HG02884 (cell line): ENCODE measurements around the gene BRME1.
"Not testable (repeated sequence)": the region's sequence is repeated elsewhere in the genome, so short reads cannot be mapped to it uniquely, and the experiment has no call there.

Source experiments
- ATAC-seq: cut with Tn5 transposase; IDR thresholded peaks from one replicate; pipeline ENCODE4 v1.9.1; 2021; ENCODE audit warnings: mild to moderate bottlenecking, moderate library complexity; ENCODE audit not compliant: unreplicated experiment

BRME1 gene

GRCh38 chr19:13868663-13869062 is 37.3 kb downstream of the BRME1 start:
- ATAC-seq, result no peak

DNA sequence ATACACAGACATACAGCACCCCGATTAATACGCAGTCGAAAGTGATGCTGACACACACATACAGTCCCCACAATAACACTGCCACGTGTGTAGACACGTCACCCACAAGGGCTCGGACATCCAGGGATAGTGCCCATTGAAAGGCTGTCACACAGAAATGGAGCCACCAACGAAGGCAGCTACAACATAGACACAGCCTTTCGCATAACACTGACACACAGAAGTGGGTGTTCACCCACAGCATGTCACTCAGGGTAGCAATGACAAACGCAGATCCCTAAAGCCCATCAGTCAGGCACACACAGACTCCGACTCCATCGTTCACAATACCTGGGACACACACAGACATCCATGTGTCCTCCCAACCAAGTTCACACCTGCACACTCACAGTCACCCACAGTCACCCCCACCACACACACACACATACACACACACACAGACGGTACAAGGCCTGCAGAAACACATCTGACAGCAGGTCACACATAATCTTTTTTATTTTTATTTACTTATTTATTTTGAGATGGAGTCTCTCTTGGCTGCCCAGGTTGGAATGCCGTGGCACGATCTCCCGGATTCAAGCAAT is 39.4 kb downstream of the BRME1 start:
- ATAC-seq, result no peak

DNA sequence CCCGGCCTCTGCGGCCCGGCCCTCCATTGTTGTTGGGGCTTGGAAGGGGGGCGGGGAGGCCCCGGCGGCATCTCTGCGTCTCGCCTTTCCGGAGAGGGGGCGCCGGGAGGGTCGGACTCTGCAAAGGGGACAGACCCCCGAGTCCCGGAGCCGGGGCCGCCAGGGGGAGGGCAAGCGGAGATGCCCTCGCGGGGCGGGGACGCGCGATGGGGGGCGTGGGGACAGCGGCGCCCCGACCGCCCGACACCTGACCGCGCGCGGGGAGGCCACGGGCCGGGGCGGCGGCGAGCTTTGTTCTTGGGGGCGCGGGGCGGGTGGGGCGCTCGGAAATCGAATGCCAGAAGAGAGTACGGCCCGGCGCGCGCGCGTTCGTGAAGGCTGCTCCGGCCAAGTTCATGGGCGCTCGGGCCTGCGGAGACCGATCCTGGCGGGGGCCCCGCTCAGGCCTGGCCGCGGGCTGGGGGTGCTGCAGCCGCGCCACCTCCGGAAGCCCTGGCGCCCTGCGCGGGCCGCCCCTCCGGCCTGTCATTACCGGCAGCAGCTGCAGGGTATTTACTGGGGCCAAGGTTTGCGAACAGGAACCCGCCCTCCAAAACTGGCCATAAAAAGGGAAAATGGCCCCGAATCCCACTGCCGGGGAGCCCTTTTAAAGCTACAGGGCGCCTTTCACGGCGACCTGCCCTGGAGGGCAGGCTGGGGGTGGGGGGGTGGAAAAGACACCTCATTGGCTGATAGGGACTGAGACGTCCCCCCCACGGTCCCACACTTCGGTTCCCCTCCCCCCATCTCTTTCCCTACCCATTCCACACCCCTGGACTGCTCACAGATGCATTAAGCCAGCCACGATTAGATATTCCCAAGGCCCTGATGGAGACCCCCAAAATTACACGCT is 40.1 kb downstream of the BRME1 start:
- no peak for ATAC-seq

DNA sequence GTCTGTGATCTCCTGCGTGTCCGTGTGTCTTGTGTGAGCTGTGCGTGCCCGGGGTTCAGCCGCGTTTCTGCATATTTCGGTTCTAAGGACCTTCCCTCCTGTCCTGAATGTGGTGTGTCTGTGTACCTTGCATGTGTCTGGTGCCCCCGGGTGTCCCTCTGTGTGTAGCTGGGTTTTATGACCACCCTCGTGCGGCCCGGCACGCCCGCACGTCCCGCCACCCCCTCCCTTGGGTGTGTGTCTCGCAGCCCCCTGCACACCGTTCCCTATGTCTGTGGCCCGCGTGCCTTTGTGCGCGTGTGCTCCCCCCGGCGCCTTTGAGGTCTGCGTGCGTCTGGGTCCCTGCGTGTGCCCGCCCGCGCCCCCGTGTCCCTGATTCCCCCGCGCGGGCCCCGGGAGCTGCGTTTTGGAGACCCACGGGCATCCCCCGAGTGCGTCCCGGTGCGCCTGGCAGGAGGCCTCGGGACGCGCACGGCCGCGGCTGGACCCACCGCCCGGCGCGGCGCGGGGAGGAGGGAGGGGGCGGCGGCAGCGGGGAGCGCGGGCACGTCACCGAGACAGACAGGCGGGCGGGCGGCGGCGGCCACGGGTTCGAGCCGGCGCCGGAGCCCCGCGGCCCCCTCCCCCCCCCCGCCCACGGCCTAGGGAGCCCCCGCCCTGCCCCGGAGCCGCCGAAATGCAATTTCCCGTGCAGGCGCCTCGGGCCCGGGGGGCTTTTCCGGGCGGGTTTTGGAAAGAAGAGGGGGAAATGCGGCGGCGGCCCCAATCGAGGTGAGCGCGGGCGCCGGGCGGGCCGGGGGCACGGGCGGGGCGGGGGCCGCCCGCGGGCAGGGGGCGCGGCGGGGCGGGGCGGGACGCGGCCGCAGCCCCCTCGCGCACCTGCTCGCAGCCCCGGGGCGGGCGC is 41.0 kb downstream of the BRME1 start:
- no peak for ATAC-seq

- ATAC-seq, result no peak
These were observed 41.8 kb downstream of the BRME1 start for GRCh38 chr19:13864046-13864666.

DNA sequence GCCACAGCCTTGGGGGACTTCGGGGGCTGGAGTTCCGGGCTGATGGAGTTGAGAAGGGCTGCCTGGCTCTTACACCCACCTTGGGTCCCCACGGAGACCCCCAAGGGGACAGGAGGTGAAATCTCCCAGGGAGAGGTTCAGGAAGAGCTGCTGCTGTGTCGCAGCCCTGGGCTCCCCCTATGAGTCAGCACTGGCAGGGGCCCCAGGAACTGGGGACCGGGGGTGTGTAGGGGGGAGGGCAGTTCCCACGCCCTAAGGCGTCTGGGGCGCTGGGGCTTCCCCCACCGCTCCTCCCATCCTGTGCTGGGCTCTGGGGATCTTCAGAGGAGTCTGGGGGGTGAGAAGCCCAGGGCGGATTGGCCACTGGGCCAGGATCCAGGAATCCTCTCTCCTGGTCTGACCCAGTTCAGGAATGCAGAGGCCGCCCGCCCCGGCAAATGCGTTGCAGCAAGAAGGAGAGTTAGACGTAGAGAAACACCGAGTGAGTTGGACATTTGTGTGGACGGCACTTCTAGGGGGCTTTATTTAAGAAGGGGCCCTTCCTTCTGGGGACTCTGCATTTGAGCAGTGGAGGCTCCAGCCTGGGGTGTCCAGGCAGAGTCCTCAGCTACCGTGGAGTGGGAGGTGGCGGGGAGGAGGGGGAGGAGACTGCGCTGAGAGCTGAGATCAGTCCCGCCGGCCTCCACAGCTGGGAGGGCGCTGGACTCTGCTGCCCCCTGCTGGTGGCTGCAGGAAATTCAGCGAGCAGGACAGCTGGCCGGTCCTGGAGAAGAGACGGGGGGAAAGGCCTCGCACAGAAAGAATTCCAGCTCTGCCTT is 44.0 kb downstream of the BRME1 start:
- peak; percentile 64 for ATAC-seq

- peak; percentile 24 for ATAC-seq
These were observed 44.6 kb downstream of the BRME1 start for GRCh38 chr19:13861392-13861713.

GRCh38 chr19:13860679-13861391 is 45.1 kb downstream of the BRME1 start:
- no peak for ATAC-seq

GRCh38 chr19:13859361-13859880 is 46.5 kb downstream of the BRME1 start:
- ATAC-seq, result no peak

DNA sequence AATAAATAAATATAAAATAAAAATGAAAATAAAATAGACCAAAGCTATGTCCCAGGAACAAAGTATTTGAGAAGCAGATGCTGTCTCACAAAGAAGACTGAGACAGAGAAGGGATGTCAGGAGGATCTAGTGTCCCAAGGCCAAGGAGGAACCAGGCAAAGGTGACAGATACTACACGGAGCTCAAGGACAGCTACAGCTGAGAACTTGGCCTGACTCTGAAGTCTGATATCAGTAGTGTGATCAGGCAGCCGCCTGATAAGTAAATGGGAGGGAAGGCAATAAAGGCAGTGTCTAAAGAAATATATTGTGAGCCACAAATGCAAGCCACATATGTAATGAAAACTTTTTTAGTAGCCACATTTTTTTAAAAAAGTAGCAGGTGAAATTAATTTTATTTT is 49.4 kb downstream of the BRME1 start:
- no peak for ATAC-seq

- ATAC-seq, result not testable (repeated sequence)
These were observed 53.7 kb downstream of the BRME1 start for GRCh38 chr19:13852171-13852707.

DNA sequence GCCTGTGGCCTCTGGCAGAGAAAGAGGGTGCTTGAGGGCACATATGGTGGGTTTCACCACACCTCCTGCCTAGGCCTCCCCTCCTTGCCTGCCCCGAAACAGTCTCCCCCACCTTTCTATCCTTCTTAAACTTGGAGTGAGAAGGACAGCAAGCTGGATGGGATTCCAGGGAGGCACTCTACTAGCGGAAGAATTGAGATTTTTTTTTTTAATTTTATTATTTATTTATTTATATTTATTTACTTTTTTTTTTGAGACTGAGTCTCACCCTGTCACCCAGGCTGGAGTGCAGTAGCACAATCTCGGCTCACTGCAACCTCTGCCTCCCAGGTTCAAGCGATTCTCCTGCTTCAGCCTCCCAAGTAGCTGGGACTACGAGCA is 54.2 kb downstream of the BRME1 start:
- not testable (repeated sequence) for ATAC-seq

DNA sequence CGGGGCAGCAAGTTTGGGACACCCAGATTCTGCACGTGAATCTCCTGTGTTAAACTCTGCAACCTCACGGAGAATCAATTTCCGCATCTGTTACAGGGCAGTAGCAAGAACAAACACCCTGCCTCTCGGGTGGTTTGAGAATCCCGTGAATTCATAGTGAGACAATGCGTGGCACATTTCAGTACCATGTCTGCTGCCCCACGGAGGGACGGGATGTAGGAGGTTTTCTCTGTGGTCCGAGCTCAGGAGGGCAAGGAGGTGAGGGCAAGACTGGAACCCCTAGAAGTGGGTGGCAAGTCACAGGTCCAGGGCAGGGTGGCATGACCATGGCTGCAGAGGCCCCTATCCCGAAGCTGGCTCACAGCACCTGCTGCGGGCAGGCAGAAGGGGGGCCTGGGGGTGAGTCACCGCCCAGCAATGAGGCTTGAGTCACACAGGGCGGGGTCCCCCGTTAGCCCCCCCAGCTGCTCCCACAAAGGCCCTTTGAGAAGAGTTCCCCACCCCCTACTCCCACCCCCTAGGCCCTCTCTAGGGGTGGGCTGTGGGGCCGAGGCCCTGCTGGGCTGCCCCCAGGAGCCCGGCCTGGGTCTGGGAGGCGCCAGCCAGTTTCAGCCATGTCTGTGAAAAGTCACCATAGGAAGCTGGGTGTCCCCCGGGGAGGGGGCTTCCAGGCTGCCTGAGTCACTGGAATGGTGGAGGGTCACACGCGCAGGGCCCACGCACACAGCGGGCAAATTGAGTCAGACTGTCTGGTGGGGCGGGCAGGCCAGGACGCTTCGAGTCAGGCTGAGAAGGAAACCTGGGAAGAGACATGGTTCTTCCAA is 54.8 kb downstream of the BRME1 start:
- no peak for ATAC-seq

- ATAC-seq, result no peak
These were observed 55.7 kb downstream of the BRME1 start for GRCh38 chr19:13849991-13850909.

DNA sequence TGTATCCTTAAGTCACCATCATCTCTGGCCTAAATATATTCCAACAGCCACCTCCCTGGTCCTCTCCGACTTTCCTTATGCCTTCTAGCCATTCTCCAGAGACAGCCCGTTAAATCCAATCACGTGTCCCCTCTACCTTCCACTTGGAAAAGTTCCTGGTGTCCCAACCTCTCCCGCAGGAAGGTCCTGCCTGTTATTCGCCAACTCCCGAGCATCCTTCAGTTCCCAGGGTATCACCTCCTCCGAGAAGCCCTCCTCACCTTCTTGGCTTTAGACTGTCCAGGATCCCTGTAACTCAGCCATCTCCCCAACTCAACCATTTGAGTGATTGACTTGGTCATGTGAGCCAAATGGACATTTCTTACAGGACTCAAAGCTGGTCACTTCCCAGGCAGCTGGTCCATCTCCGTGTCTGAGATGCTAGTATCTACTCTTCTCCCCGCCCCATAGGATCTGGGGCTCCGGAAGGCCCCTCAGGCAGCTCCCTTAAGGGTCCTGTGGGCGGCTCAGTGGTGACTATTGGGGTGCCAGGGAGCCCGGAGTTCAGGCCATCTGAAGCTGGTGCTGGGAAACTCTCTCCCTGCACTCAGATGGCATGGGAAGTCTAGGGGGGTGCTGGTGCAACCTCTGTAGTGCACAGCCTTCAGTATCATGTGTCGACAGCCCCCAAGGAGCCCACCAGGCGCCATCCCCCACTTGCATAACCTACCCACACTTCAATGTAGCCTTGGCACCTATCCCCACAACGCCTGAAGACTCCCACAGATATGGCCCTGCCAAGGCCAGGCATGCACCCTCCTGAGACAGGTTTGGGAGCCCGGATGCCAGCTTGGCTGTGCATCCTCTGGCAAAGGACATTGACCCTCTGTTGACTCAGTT is 56.9 kb downstream of the BRME1 start:
- ATAC-seq, result no peak

DNA sequence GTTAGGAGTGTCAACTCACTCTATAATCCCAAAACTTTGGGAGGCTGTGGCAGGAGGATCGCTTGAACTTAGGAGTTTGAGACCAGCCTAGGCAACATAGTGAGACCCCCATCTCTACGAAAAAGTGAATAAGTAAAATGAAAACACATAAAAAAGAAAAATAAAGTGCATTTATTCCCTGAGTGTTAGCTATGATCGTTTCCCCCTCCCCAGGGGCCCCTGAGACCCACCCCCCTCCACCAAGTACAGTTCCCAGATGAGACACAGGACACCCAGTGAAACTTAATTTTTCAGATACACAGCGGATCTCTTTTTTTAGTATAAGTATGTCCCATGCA is 57.6 kb downstream of the BRME1 start:
- no peak for ATAC-seq
